Endothelial cell of umbilical vein (primary cell): ENCODE data around the gene MOB3C. TPM values are rescaled to one million over a fixed set of nuclear protein-coding genes. Genes with fewer than 3 reads are reported as not detected.

Source experiments
- BruUV-seq: library from RNA; stranded (reverse); fragments of 400-500 nt; replicated peaks from 2 replicates; lab custom pipeline; 2021; lab: Mats Ljungman, UMichigan
- CTCF ChIA-PET: fragments of 300-600, 350-600 bp; sonication (Branson Sonifier 250); formaldehyde crosslinking; loops from one replicate; lab custom pipeline; 2021; ENCODE audit warnings: antibody characterized with exemption, inconsistent platforms; lab: Charles Lee
- POLR2A ChIA-PET: fragments of 300-600, 350-600 bp; sonication (Branson Sonifier 250); formaldehyde crosslinking; loops from one replicate; lab custom pipeline; 2021; ENCODE audit warnings: antibody characterized with exemption, inconsistent platforms; lab: Charles Lee
- DNase-seq: peaks from one replicate; pipeline ENCODE4 v3.0.0-alpha.2; 2011; ENCODE audit warnings: low read depth, low spot score
- FAIRE-seq: peaks from 2 replicates; lab custom pipeline; 2011; peaks lifted over from hg19 to GRCh38; lab: Jason Lieb, UNC
- H2AFZ ChIP-seq: 2 replicates; pipeline ENCODE4 v1.6.0; 2012; ENCODE audit warnings: low read depth, low read length, control low read depth, inconsistent platforms
- H3K27ac ChIP-seq: 2 replicates; pipeline ENCODE4 v1.5.1; 2011; ENCODE audit warnings: low read depth, mild to moderate bottlenecking, control low read depth, low read length, moderate library complexity; ENCODE audit not compliant: insufficient read depth
- H3K27me3 ChIP-seq, 2 experiments: 2 replicates each; pipeline versions ENCODE4 v1.6.0 to v1.6.1; 2011; ENCODE audit warnings: low read length in 2 of 2, mixed read lengths in 1 of 2; ENCODE audit not compliant: control insufficient read depth in 2 of 2, insufficient read depth in 2 of 2
- H3K36me3 ChIP-seq, 2 experiments: 2 replicates in 1 of 2; 3 replicates in 1 of 2; pipeline ENCODE4 v1.5.1; 2011; ENCODE audit warnings: low read length in 2 of 2, mild to moderate bottlenecking in 1 of 2, moderate library complexity in 1 of 2; ENCODE audit not compliant: control insufficient read depth in 2 of 2, insufficient read depth in 2 of 2; ENCODE audit errors: extremely low read depth in 1 of 2
- H3K4me1 ChIP-seq: 3 replicates; pipeline ENCODE4 v1.5.1; 2011; ENCODE audit warnings: mild to moderate bottlenecking, low read length; ENCODE audit not compliant: control insufficient read depth, insufficient read depth; ENCODE audit errors: extremely low read depth
- H3K4me2 ChIP-seq: 2 replicates; pipeline ENCODE4 v1.6.1; 2011; ENCODE audit warnings: low read length, control low read depth, mixed read lengths; ENCODE audit not compliant: insufficient read depth
- H3K4me3 ChIP-seq, 3 experiments: fragments of 200-600 bp in 1 of 3; sonication (generic), shearing (Covaris generic) in 1 of 3; replicated peaks in 1 of 3; 2 replicates each; pipeline ENCODE4 v1.5.1; 2011 to 2016; ENCODE audit warnings: control low read depth in 3 of 3, low read length in 3 of 3, mild to moderate bottlenecking in 2 of 3, inconsistent platforms in 1 of 3, low read depth in 1 of 3, moderate library complexity in 1 of 3; ENCODE audit not compliant: insufficient read depth in 1 of 3
- H3K79me2 ChIP-seq: 2 replicates; pipeline ENCODE4 v1.6.0; 2012; ENCODE audit warnings: low read length, inconsistent platforms; ENCODE audit not compliant: control insufficient read depth, insufficient read depth
- H3K9ac ChIP-seq: replicated peaks from 2 replicates; pipeline ENCODE3; 2011; ENCODE audit warnings: low read length, control low read depth; ENCODE audit not compliant: insufficient read depth; ENCODE audit errors: extremely low read depth
- H3K9me1 ChIP-seq: replicated peaks from 3 replicates; pipeline ENCODE4 v1.6.0; 2011; ENCODE audit warnings: mild to moderate bottlenecking, low read length; ENCODE audit not compliant: control insufficient read depth, insufficient read depth; ENCODE audit errors: extremely low read depth
- H3K9me3 ChIP-seq: replicated peaks from 2 replicates; pipeline ENCODE4 v1.5.1; 2012; ENCODE audit warnings: low read length, inconsistent platforms; ENCODE audit not compliant: control insufficient read depth, insufficient read depth
- H4K20me1 ChIP-seq: replicated peaks from 2 replicates; pipeline ENCODE3; 2011; ENCODE audit warnings: mild to moderate bottlenecking, low read length; ENCODE audit not compliant: control insufficient read depth, insufficient read depth; ENCODE audit errors: extremely low read depth
- EZH2 ChIP-seq: IDR thresholded peaks from 2 replicates; pipeline ENCODE4 v1.6.1; 2012; ENCODE audit warnings: borderline replicate concordance, low read depth, mild to moderate bottlenecking, moderate library complexity, low read length, inconsistent platforms; ENCODE audit not compliant: severe bottlenecking
- FOS ChIP-seq: IDR thresholded peaks from 2 replicates; pipeline ENCODE4 v1.6.1; 2011; ENCODE audit warnings: mild to moderate bottlenecking, low read length, moderate library complexity, borderline replicate concordance; ENCODE audit not compliant: insufficient read depth
- GATA2 ChIP-seq: IDR thresholded peaks from 2 replicates; pipeline ENCODE4 v1.7.0; 2011; ENCODE audit warnings: low read depth, mild to moderate bottlenecking, moderate library complexity, mixed read lengths, low read length; ENCODE audit not compliant: insufficient read length, insufficient read depth
- JUN ChIP-seq: IDR thresholded peaks from 2 replicates; pipeline ENCODE4 v1.6.1; 2011; ENCODE audit warnings: borderline replicate concordance, low read depth; ENCODE audit not compliant: insufficient read length, insufficient read depth
- MYC ChIP-seq: IDR thresholded peaks from one replicate; pipeline ENCODE4 v1.6.1; 2011; ENCODE audit warnings: mild to moderate bottlenecking, low read depth, low read length
- POLR2A ChIP-seq: IDR thresholded peaks from 2 replicates; pipeline ENCODE4 v1.6.1; 2012; ENCODE audit warnings: low read depth, mild to moderate bottlenecking, control low read depth, low read length
- POLR2AphosphoS5 ChIP-seq: IDR thresholded peaks from 2 replicates; pipeline ENCODE4 v1.6.1; 2012; ENCODE audit warnings: low read depth, mild to moderate bottlenecking, control low read depth, low read length, moderate library complexity; ENCODE audit not compliant: insufficient read depth
- dilution Hi-C: fragments of 300-500 bp; cut with MboI; formaldehyde crosslinking; loops from one replicate; pipeline ENCODE4 v1.15.0; 2019; ENCODE audit warnings: low sequenced_read_pairs; ENCODE audit not compliant: extremely low pct_ligation_motif_present
- intact Hi-C: fragments of 100-400 bp; cut with micrococcal nuclease; formaldehyde crosslinking; loops from one replicate; pipeline ENCODE4 v1.10.0; 2022
- polyA plus RNA-seq, 4 experiments: library from polyadenylated mRNA; depleted of rRNA in 3 of 4; stranded (reverse) in 3 of 4; unstranded in 1 of 4; fragments of >200 nt; gene quantifications; 2 replicates each; pipeline versions ENCODE4 v1.2.1 to v1.2.3, GENCODE V29; 2011 to 2012; ENCODE audit warnings: missing spikeins in 1 of 4
- total RNA-seq: library from RNA; stranded (reverse); gene quantifications from 2 replicates; pipeline ENCODE4 v1.2.3, GENCODE V29; 2021
- TF ChIP-seq, protein P1 (sequence below), 2 donors: IDR thresholded peaks; 1 replicate in 1 of 2; 2 replicates in 1 of 2; pipeline ENCODE4 v1.5.1; 2011; ENCODE audit warnings: low read length in 2 of 2, mild to moderate bottlenecking in 2 of 2, moderate library complexity in 2 of 2, control low read depth in 1 of 2, inconsistent platforms in 1 of 2, low read depth in 1 of 2; ENCODE audit not compliant: insufficient read depth in 1 of 2; ENCODE audit errors: extremely low read depth in 1 of 2
- TF ChIP-seq, protein P2 (sequence below): IDR thresholded peaks from 2 replicates; pipeline ENCODE4 v1.6.1; 2011; ENCODE audit not compliant: insufficient read depth, insufficient read length

Gene MOB3C
- total and polyA plus RNA-seq, 2 donors (not counting 3 experiments of a cell fraction or from before 2014, with no cell fraction given) = 6.1 to 8.4 TPM

DNA sequence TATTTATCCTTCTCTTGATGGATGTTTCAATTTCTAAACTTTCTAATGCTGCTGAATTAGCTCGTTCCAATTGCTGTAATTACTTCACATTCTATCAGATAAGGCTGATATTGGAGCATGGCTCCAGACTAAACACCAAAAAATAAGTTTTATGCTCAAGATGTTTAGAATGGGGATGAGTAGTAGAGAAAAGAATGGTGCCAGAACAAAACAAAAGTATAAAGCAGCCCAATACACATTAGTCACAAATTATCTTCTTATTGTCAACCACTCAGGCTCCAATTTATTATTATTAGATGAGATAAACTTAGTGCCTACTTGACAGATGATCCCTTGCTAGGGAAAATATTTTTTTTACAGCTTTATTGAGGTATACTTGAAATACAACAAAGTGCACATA, 29.7 kb upstream of the MOB3C start:
- dilution Hi-C loops (no loop called here), intact Hi-C loops (no loop called here)
- no peak overlapping the region for H3K4me3 ChIP-seq
- no peaks in the 10 kb centered on the region for H3K27me3 ChIP-seq
- no peaks in the 10 kb centered on the region for H3K4me1 ChIP-seq
- ChIA-PET CTCF (no interaction called here), POLR2A (no interaction called here)
- no peak for DNase-seq
- H2AFZ ChIP-seq = no peak overlapping the region
- peaks cover 2 to 6% of the 10 kb centered on the region in 2 experiments for H3K36me3 ChIP-seq
- no peaks in the 10 kb centered on the region for H3K9me1 ChIP-seq
- no peaks in the 10 kb centered on the region for H4K20me1 ChIP-seq
- TF ChIP-seq GATA2 = no peak
- TF ChIP-seq JUN = no peak
- TF ChIP-seq, protein P1, sequence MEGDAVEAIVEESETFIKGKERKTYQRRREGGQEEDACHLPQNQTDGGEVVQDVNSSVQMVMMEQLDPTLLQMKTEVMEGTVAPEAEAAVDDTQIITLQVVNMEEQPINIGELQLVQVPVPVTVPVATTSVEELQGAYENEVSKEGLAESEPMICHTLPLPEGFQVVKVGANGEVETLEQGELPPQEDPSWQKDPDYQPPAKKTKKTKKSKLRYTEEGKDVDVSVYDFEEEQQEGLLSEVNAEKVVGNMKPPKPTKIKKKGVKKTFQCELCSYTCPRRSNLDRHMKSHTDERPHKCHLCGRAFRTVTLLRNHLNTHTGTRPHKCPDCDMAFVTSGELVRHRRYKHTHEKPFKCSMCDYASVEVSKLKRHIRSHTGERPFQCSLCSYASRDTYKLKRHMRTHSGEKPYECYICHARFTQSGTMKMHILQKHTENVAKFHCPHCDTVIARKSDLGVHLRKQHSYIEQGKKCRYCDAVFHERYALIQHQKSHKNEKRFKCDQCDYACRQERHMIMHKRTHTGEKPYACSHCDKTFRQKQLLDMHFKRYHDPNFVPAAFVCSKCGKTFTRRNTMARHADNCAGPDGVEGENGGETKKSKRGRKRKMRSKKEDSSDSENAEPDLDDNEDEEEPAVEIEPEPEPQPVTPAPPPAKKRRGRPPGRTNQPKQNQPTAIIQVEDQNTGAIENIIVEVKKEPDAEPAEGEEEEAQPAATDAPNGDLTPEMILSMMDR (IDR thresholded peaks at IDR 0.05; ENCODE audit: extremely low read depth in 1 of 2, insufficient read depth in 1 of 2, low read depth in 1 of 2, low read length in 2 of 2) = no peak
- no peak for TF ChIP-seq FOS
- TF ChIP-seq, protein P2, sequence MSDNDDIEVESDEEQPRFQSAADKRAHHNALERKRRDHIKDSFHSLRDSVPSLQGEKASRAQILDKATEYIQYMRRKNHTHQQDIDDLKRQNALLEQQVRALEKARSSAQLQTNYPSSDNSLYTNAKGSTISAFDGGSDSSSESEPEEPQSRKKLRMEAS = no peak
- no peak for TF ChIP-seq MYC
- TF ChIP-seq EZH2 = no peak
- no peak for TF ChIP-seq POLR2A
- TF ChIP-seq POLR2AphosphoS5 = no peak
- no peaks in the 10 kb centered on the region for H3K79me2 ChIP-seq
- BruUV-seq = no TSS peak
- H3K9me3 ChIP-seq = no peaks in the 10 kb centered on the region
- no peak for FAIRE-seq
- no peak overlapping the region for H3K4me2 ChIP-seq
- H3K9ac ChIP-seq = no peak overlapping the region
- no peak overlapping the region for H3K27ac ChIP-seq
